IPS DF 19.7 (cell line): ENCODE measurements around the gene SHF.

Experiments
- DNase-seq: peaks from one replicate; pipeline ENCODE4 v3.0.0-alpha.2; 2013; ENCODE audit warnings: low read depth, low spot score

SHF gene

GRCh38 chr15:45199136-45199810 lies 11.5 kb upstream of the SHF start:
- no peak for DNase-seq

DNA sequence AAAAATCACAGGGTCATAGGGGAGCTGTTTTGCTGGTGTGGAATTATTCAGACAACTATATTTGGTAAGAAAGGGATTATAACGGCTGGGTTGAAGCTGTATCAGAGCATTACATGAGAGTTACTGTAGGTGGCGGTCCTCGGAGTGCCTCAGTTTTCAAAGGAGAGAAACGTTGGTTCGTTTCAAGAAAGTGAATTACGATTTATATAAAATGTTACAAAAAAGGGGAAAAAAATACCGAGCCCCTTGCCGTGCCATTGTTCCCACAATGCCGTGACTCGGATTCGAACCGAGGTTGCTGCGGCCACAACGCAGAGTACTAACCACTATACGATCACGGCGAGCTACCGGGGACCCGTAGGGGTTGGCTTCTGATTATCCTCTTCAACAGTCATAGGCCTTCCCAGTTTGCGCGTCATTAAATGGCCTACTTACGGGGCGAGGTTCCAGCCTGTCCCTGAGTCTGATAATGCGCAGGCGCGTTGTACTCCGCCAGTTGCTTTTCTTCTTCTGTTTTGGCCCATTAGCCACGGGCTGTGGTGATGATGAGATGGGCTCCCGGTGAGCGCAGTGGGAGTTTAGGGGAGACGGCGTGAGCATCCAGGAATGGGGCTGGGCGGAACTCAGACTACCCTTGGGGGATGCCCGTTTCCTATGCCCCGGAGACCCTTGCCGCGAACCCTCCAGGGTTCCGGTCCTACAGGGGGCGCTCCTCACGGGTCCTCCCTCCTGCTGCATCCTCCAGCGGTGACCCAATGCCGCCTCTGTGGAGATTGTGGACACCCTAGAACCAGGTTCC lies 10.8 kb upstream of the SHF start:
- no peak for DNase-seq

DNA sequence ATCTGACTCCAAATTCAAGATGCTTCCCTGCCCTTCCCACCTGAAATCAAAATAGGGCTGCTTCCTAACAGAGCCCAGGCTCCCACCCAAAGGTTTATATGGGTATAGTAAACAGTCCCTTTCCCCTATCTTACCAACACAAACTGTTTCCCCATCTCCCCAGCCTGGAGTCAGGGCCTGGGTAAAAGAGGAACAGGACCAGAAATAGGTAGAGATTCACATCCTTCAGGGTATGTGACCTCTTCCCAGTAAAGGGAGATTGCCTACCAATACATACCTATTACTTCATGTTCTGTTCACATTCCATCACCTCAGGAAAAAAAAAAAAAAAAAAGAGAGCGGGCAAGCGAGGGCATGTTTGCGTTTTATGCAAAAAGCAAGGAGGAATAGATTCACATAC lies 9.7 kb upstream of the SHF start:
- no peak for DNase-seq

DNA sequence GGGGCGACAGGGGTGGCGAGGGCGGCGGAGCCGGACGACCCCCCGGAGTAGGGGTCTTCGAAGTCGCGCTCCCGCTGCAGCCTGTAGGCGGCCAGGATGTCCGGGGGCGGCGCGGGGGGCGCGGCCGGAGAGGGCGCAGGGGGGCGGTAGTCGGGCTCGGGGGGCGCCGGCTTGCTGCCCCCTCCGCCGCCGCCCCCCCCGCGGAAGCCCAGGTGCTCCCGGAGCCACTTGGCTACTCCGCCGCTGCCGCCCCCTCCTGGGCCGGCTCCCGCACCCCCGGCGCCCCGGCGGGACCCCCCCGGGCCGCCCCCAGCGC lies 230 bp downstream of the SHF start:
- DNase-seq = no peak

DNA sequence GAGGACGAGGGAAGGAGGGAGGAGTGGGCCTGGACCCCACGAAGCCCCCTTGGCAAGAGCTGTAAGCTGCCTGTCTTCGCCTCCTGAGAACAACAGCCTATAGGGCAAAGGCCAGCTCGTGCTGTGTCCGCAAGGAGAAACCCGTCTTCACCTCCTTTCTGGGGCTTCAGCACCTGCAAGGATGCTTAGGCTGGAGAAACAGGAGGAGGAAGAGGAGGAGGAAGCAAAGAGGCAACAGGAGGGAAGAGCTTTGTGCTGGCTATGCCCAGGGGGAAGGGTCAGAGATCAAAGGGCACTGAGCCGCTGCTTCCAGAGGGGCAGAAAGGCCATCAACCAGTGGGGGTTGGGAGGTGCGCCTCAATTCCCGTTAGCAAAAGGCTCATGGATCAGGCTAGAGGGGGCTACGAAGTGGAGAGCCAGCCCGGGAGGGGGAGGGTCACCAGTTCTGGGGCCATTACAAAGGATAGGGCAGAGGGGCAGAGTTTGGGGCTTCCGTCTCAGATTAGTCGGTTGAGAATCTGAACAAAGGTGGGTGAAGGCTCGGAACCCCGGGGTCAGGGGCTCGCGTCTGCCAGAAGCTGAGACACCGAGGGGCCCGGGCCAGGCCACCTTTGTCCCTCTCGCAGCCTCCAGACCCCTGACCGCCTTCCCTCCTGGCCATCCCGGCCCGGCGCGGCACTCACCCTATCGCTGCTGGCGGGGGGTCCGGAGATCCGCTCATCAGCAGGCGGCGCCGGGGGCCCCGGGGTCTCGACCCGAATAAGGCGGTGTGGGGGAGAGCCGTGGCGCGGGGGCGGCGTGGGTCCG lies 792 bp downstream of the SHF start:
- no peak for DNase-seq

DNA sequence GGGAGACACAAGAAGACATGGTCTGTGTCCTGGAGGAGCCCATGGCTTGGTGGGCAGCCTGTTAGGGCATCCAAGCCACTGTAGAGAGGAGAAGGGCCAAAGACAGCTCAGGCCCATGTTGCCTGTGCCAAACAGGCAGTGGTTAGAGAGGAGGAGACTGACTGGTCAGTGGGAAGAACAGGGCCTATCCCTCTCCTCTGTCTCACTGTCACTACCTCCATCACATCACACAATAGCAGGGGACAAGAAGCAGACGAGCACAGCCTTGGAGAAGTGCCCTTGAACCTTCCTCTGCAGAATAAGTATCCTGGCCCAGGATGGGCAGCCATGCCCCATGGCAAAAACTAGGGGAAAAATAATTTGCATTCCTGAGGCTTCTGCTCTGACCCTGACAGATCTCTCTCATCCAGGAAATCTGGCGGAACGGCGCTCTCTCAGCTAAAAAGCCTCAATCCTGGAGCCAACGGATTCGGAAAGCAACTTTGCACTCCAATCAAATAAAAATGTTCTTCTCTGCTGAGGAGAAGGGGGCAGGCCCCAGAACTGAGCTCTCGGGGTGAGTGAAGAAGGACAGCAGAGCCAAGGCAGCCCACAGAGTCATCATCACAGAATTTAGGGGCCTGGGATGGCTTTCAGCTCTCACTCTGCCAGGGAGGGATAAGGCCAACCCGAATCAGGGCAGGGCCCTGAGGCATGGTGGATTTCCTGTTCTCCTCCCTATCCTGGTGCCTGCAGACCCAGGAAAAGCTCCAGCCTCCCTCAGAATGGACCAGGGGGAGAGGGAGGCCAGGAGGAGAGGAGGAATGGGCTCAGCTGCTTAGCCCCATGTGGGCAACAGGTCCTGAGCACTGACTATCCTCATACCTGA lies 1.6 kb downstream of the SHF start:
- no peak for DNase-seq

DNA sequence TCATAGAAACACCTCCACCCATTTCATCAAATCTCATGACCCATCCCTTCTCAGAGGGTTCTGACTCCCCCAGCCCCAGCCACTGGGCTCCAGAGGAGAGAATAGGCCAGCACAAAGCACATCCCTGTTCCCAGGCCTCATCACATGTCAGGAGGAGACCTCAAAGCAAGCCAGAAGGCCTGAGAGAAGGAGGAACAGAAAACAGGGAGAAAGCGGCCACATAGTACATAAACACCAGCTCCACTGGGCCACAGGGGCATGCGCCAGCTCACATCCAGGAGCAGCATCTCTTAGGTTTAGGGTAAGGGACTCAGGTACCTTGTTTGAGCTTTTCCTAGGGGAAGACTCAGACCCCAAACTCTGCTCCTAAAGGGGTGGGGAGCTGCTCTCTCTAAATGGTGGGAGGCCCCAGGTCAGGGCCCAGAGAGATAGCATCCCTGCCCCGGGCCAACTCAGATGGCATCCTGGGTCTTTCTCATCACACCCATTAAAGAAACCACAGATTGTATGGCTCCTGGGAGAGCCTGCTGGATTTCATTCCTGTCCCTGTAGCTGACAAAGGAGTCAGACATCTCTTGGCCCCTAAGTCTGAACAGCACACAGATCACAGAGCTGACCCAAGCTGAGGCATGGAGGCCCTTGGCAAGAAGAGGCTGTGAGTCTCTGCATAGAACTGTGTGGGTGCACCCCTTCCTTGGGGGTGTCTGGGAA lies 2.5 kb downstream of the SHF start:
- DNase-seq = no peak

- DNase-seq = no peak
Measured at GRCh38 chr15:45184562-45185041, 3.2 kb downstream of the SHF start.

DNA sequence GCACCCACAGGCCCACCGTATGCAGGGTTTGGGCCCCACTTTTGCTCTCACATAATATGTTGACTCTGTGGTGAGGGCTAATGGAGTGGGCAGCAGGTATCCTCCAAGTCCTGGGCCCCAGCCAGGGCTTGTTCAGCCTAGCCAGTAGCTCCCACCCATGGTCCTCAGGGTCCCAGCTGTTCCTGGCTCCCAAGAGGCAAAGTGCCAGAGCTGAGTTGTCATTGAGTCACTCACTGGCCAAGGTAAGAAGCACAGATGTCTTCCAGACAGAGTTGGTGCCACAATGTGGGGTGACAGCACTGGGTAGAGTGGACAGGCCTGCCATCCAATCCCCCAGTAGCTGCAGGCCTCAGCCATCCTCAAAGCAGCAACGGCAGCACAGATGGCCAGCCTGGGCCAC lies 4.3 kb downstream of the SHF start:
- DNase-seq = no peak

DNA sequence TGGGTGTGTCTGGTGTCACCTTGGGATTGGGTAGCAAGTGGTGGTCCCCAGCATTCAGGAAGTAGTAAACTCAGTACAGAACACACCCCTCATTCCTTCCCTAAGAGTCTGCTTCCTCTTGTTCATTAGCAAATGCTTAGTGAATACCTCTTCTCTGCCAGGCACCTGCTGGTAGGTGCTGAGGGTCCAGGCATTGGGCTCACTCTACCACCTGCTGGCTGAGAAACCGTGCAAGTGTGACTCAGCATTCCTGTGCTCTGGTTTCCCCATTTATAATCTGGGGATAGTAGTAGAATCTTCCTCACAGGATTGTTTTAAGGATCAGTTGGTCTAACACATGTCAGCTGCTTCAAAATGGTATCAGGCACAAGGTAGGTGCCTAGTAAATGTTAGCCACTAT lies 4.8 kb downstream of the SHF start:
- DNase-seq = no peak

DNA sequence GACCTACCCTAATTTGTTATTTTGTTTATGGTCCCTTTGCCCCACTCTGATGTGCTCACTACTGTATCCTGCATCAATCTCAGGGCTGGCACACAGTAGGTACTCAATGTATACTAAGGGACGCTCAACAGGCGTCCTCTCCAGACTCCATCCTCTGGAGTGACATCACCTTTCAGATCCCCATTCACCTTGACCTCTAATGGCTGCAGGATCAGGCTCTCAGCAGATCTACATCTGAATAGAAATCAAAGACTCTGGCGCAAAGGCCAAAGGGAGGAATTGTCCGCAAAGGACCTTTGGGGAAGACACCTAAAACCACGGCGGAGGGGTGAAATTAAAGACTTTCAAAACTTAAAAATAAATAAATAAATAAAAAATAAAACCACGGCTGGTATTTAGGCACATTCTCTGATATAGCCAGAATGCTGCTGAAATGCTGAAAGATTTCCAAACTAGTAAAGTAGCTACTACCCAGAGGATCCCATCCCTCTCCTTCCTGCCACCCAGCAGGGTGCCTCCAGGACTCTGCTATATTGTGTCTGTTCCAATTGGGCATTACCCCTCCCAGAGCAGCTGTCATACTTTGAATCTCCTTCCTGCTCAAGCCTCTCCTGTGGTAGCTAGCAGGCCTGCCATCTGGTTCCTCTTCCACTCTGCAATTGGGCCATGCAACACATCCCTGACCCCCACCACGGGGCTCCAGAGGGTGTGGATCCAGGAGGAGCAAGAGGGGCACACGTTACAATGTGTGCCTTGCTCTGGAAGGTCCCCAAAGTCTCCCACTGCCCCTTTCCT lies 6.1 kb downstream of the SHF start:
- no peak for DNase-seq

GRCh38 chr15:45180648-45181436 lies 6.9 kb downstream of the SHF start:
- DNase-seq = no peak

DNA sequence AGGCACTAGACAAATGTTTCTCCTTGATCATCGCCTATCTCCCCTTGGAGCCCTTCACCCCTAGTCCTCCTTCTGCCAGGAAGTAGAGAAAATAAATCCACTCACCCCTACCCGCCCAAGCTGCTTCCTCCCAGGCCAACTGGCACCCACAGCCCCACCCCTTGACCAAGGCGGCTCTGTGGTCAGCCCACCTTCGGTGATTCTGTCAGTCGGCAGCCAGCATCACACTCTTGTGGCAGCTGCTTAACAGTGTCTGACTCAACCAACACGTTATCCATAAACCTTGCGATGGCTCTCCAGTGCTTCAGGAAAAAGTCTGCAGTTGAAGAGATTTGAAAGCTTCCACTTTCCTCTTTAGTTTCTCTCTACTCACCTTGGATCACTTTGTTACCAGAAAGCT lies 7.6 kb downstream of the SHF start:
- no peak for DNase-seq

GRCh38 chr15:45179221-45179985 lies 8.4 kb downstream of the SHF start:
- DNase-seq = no peak

GRCh38 chr15:45177285-45177684 lies 10.5 kb downstream of the SHF start:
- no peak for DNase-seq

DNA sequence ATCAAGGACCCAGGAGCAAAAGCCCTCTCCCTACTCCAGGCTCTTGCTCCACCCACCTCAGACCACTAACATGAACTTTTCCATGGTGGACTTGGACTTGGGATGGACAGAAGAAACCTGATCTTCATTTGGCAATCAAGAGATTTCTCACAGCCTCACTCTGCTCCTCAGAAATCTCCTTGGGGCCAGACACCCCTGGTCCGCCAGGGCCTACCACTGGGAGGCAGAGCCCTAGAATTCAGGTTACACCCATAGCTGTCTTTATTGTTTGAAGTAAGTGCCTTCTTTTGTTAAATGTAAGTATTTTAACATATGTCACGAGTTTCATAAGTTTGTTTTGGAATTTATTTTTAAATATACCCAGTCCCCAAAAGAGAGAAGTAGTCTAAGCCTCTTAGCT lies 13.2 kb downstream of the SHF start:
- DNase-seq = no peak

DNA sequence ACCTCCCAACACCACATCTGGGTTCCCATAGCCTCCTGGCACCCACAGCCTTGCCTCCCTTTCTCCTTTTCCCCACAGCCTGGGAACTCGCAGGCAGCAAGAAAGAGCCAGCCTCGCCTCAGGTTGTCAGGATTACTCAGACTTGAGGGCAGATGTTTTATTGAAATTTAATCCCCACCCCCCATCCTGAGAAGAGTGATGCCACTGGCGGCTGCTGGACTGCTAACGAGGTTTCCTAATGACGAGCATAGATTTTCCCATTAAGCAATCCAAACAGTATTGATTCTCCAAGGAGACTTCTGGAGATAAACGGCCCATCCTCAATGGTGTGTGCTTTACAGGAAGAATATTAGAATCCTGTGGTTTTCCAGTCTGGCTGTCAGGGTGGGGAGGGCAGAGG lies 13.7 kb downstream of the SHF start:
- no peak for DNase-seq

GRCh38 chr15:45171912-45172311 lies 15.9 kb downstream of the SHF start:
- DNase-seq = no peak
